Ishikawa (cell line): ENCODE data around the gene CCNJ.

ENCODE experiments used
- CREB1 ChIP-seq: IDR thresholded peaks from 2 replicates; pipeline ENCODE4 v1.6.1; 2012; ENCODE audit warnings: low read depth
- NFIC ChIP-seq: IDR thresholded peaks from 2 replicates; pipeline ENCODE4 v1.6.1; 2012
- RAD21 ChIP-seq: IDR thresholded peaks from 2 replicates; pipeline ENCODE4 v1.6.1; 2012; ENCODE audit warnings: low read depth
- YY1 ChIP-seq: IDR thresholded peaks from 2 replicates; pipeline ENCODE4 v1.6.1; 2012; ENCODE audit warnings: low read depth
- TF ChIP-seq, protein P1 (sequence below): IDR thresholded peaks from 2 replicates; pipeline ENCODE4 v1.6.1; 2012
- TF ChIP-seq, protein P2 (sequence below): IDR thresholded peaks from 2 replicates; pipeline ENCODE4 v1.6.1; 2012; ENCODE audit warnings: low read depth, mild to moderate bottlenecking

DNA sequence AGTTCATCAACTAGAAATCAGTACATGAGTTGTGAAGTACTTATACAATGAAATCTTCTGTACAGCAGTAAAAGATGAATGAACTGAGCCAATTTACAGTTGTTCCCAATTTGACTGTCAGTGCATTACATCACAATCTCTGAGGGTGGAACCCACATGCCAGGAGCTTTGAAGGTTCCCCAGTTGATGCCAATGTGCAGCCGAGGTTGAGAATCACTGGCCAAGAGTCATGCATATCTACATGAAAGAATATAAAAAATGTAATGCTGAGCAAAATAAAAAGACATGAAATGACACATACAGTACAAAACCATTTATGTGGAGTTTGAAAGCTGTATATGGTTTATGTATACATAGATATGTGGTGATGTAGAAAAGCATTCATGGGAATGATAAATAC is 22.1 kb upstream of the CCNJ start:
- TF ChIP-seq, protein P1, sequence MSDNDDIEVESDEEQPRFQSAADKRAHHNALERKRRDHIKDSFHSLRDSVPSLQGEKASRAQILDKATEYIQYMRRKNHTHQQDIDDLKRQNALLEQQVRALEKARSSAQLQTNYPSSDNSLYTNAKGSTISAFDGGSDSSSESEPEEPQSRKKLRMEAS = no peak
- TF ChIP-seq, protein P2, sequence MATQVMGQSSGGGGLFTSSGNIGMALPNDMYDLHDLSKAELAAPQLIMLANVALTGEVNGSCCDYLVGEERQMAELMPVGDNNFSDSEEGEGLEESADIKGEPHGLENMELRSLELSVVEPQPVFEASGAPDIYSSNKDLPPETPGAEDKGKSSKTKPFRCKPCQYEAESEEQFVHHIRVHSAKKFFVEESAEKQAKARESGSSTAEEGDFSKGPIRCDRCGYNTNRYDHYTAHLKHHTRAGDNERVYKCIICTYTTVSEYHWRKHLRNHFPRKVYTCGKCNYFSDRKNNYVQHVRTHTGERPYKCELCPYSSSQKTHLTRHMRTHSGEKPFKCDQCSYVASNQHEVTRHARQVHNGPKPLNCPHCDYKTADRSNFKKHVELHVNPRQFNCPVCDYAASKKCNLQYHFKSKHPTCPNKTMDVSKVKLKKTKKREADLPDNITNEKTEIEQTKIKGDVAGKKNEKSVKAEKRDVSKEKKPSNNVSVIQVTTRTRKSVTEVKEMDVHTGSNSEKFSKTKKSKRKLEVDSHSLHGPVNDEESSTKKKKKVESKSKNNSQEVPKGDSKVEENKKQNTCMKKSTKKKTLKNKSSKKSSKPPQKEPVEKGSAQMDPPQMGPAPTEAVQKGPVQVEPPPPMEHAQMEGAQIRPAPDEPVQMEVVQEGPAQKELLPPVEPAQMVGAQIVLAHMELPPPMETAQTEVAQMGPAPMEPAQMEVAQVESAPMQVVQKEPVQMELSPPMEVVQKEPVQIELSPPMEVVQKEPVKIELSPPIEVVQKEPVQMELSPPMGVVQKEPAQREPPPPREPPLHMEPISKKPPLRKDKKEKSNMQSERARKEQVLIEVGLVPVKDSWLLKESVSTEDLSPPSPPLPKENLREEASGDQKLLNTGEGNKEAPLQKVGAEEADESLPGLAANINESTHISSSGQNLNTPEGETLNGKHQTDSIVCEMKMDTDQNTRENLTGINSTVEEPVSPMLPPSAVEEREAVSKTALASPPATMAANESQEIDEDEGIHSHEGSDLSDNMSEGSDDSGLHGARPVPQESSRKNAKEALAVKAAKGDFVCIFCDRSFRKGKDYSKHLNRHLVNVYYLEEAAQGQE = no peak
- TF ChIP-seq RAD21 (no peak), CREB1 (no peak), NFIC (no peak), YY1 (no peak)
